HG02623 (cell line): ENCODE measurements around the gene GALNT17.
"Not testable (repeated sequence)": the region's sequence is repeated elsewhere in the genome, so short reads cannot be mapped to it uniquely, and the experiment has no call there.

ENCODE experiments used
- ATAC-seq: cut with Tn5 transposase; IDR thresholded peaks from one replicate; pipeline ENCODE4 v1.9.1; 2021; ENCODE audit warnings: moderate library complexity; ENCODE audit not compliant: unreplicated experiment

GALNT17 gene

GRCh38 chr7:71612911-71613310, 481.0 kb downstream of the GALNT17 start:
- ATAC-seq: no peak

- ATAC-seq: no peak
Measured at GRCh38 chr7:71613313-71613712, 481.4 kb downstream of the GALNT17 start.

- ATAC-seq: no peak
Measured at GRCh38 chr7:71615017-71615416, 483.1 kb downstream of the GALNT17 start.

DNA sequence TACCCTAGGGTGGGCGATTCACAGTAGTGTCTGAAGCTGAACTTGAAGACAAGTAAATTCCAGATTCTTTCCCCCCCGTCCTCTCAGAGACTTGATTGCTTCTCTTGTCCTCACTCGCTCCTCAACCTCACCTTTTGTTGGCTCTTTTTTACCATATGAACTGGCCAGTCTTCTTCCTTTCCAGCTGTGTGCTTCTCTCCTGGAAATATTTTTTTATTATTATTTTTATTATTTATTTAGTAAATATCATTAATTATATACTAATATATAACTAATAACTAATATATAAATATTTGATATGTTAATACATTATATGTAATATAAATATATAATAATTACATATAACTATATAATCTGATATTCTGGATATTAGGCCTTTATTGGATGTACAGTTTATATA, 484.3 kb downstream of the GALNT17 start:
- ATAC-seq: no peak

DNA sequence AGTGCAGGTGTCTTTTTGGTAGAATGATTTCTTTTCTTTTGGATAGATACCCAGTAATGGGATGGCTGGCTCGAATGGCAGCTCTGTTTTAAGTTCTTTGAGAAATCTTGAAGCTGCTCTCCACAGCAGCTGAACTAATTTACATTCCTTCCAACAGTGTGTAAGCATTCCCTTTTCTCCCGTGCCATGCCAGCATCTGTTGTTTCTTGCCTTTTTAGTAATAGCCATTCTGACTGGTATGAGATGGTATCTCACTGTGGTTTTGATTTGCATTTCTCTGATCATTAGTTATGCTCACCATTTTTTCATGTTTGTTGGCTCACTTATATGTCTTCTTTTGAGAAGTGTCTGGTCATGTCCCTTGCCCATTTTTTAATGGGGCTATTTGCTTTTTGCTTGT, 486.3 kb downstream of the GALNT17 start:
- no peak for ATAC-seq

DNA sequence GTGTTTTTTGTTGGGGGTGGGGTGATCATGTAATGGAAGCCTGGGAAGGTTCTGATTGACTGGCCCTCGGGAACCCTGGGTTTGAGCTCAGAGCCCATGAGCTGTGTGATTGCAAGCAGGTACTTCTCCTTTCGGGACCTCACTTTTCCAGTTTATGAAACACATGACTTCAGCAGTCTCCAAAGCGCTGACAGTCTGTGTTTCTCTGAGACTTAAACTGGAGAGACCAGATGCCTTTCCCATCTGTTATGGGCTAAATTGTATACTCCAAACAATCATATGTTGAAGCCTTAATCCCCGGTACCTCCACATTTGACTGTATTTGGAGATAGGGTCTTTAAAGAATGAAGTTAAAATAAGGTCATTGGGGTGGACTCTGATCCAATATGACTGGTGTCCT, 493.6 kb downstream of the GALNT17 start:
- no peak for ATAC-seq

- no peak for ATAC-seq
Measured at GRCh38 chr7:71626206-71626605, 494.3 kb downstream of the GALNT17 start.

DNA sequence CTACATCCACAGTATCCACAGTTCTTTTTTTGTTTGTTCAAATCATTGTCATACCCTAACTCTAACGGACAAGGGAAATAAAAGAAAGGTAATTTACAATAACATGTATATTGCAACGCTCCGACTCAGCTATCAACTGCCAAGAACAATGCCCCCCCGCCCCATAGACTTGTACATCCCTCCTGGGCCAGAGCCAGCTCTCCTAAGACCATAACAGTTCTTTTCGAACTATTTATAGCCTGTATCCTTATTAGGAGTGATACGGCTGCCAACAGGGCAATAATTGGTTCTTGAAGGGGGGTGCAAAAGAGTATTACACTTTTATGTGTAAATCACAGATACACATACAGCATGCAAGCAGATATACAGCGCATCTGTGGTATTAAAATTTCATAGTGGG, 495.7 kb downstream of the GALNT17 start:
- ATAC-seq: no peak

DNA sequence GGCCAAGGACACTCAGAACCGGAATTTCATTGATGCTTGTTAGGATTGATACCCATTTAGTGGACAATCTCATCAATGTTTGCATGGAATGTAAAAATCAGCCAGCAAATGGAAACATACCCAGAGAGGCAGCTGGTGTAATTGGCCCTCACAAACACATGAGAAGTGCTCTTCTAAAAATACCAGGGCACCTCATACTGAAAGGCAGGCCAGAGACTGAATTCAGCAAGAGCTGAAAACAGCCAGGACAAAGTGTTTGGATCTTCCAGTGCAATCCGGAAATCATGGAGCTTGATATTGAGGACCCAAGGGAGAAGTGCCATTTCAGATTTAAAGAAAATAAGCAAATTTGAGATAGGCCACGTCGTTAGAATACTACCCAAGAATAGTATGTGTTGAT, 498.6 kb downstream of the GALNT17 start:
- ATAC-seq: no peak

GRCh38 chr7:71633551-71634008, 501.6 kb downstream of the GALNT17 start:
- no peak for ATAC-seq

- ATAC-seq: not testable (repeated sequence)
Measured at GRCh38 chr7:71635849-71636248, 503.9 kb downstream of the GALNT17 start.

DNA sequence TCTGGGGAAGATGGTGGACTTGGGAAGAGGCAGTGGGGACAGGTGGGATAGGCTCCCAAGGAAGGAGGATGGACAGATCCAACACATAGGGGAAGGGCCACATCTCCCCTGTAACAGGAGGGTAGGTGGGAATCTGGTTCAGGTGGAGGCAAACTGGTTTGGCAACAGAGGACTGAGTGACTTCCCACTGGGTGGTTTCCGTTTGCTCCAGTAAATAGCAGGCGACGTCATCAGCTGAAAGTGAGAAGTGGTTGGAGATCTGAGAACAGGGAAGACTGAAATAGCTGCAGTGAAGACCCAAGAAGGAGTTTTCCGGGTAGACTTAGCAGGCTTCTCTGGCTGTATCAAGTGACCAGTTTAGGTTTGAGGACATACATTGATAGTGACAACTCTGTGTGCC, 504.4 kb downstream of the GALNT17 start:
- no peak for ATAC-seq

DNA sequence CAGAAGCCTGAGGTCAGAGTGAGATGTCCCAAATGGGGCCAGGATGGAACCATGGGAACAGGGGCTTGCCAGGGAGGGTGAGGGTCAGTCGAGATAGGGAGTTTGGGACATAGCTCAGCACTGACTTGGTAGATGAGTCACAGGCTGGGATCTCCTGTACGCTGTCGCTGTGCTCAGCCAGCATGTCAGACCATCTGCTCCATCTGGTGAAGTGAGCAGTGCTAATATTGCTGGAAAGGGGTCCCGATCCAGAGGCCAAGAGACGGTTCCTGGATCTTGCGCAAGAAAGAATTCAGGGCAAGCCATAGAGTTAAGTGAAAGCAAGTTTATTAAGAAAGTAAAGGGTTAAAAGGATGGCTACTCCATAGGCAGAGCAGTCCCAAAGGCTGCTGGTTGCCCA, 505.6 kb downstream of the GALNT17 start:
- no peak for ATAC-seq

DNA sequence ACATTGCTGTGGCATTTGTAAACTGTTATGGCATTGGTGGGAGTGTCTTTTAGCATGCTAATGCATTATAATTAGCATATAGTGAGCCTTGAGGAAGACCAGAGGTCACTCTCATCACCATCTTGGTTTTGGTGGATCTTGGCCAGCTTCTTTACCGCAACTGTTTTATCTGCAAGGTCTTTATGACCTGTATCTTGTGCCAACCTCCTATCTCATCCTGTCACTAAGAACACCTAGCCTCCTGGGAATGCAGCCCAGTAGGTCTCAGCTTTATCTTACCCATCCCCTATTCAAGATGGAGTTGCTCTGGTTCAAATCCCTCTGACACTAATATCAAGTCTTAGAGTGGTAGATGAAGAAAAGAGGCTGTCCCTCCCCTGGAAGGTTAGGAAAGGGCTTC, 506.2 kb downstream of the GALNT17 start:
- no peak for ATAC-seq

DNA sequence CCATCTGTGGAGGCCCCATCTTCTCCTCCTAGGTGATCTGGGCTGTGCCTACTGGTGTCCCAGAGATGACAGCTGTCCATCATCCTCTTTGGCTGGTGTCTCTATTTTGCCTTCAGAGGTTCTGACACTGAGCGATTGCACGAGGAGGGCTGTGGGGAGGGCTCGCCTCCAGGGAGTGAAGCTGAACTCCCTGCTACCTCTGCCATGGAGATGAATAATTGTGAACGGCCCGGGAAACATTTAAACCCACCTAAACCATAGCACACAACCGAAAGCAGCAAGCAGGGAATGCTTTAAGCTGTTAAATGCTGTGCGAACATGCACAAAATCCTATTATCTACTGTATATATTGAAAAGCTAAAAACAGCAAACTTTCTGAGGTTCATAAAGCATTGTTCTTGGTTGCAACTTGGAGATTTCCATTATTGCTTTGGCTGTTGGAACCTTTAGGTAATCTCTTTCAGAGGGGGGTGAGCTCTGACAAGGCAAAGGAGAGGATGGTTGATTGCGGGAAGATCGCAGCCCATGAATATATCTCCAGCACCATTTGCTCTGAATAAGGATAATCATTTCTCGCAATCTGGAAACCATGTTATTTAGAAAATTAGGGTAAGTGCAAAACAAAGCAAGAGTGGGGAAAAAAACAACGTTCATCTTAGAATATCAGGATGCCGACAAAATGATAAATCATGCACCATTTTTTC, 507.6 kb downstream of the GALNT17 start:
- no peak for ATAC-seq

- ATAC-seq: not testable (repeated sequence)
Measured at GRCh38 chr7:71643031-71643430, 511.1 kb downstream of the GALNT17 start.

DNA sequence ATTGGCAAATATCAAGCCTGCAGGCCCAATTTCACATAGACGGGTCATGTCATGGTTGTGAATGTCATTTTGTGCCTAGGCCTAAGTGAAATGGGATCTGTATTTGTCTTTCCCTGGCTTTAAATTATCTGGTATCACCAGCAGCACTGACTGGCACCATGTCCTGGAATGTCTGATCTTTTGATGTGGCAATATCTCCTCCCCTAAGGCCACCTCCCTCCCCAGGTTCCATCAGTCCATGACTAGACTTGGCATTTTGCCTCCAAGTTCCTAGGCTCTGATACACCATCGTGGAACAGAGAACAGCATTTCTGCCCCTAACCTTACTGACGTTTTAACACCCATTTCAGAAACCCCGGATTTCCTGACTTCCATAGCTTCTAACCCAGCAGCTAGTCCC, 513.9 kb downstream of the GALNT17 start:
- ATAC-seq: no peak

DNA sequence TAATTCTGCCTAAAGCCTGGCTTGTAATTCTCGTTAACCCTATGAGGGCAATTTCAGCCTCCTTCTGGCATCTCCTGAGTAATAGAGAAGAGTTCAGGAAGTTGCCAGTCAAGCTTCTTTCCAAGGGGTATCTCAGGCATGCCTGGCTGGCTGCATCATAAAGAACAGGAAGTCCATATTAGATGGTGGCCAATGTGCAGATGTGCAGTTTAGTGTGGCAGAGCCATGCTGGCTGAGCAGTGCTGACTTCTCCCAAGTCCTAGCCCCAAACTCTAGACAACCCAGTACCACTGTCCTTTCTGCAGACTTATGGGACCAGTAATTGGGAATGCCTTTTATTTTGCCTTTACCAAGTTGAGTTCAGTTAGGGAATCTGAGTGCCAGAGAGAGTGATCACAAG, 517.9 kb downstream of the GALNT17 start:
- ATAC-seq: no peak

DNA sequence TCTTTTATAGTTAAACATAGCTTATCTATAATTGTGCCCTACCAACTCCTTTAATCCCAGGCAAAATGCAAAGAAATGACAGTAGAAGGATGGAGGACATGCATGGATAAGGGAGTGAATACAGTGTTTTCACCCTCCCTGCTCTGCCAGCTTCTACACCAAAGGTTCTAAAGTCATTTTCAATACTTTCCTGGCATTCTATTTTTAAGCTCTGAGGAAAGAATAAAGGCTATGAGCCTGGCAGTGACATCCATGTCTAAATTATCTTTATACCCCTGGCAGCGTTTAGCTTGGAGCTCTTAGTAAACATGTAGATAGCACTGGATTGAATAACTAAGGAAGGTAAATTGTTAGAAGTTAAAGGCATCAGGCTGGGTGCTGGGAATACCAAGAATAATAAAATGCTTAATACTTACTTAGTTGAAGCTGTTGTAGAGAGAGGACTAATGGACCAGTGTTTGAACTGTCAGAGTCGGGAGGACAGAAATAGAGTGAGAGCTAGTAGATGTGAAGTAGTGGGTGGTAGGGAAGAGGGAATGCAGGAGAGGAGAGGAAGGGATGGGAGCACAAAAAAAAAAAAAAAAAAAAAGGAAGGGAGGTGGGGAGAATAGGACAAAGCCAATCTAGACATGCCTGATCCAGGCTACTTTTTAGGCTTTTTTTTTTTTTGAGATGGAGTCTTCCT, 518.9 kb downstream of the GALNT17 start:
- ATAC-seq: no peak

- ATAC-seq: no peak
Measured at GRCh38 chr7:71652510-71652909, 520.6 kb downstream of the GALNT17 start.

DNA sequence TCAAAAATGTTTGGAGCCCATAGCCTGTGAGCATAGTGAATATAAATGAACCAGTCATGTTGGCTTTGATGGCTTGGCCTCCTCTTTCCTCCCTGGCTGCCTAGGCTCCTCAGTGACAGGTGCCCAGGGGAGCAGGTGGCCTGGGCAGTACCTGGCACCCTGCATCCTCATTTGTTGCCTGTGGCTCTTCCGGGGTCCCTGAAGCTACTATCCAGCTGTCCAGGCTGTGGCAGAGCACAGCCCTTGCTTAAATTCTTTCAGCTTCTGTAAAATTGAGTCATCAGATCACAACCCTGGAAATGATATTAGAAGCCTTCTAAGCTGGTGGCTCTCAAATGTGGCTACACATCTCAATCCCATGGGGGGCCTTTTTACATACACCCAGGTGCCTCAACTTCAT, 525.4 kb downstream of the GALNT17 start:
- ATAC-seq: no peak

- ATAC-seq: no peak
Measured at GRCh38 chr7:71659622-71660021, 527.7 kb downstream of the GALNT17 start.
